B cell (primary cell): ENCODE results near the gene PRR18. TPM values are rescaled to one million over a fixed set of nuclear protein-coding genes. Genes with fewer than 3 reads are reported as not detected.

Source experiments
- ATAC-seq: fragments of 200-7000 bp; cut with Tn5 transposase; one replicate; pipeline ENCODE4 v1.10.0; 2021; ENCODE audit warnings: low read depth, mild to moderate bottlenecking, moderate number of reproducible peaks, moderate library complexity
- CTCF ChIA-PET: fragments of 350-600 bp; sonication (Branson Sonifier 250); formaldehyde crosslinking; loops from one replicate; lab custom pipeline; 2021; ENCODE audit warnings: antibody characterized with exemption, inconsistent platforms; lab: Charles Lee
- POLR2A ChIA-PET: fragments of 350-600 bp; sonication (Branson Sonifier 250); formaldehyde crosslinking; loops from one replicate; lab custom pipeline; 2021; ENCODE audit warnings: antibody characterized with exemption; lab: Charles Lee
- DNase-seq: peaks from one replicate; pipeline ENCODE4 v3.0.0; 2013
- H2AFZ ChIP-seq: 2 replicates; pipeline ENCODE4 v1.6.1; 2012; ENCODE audit warnings: mild to moderate bottlenecking, low read depth, low read length; ENCODE audit not compliant: insufficient read depth, poor library complexity, severe bottlenecking
- H3K27ac ChIP-seq, 2 donors: 1 replicate in 1 of 2; 2 replicates in 1 of 2; pipeline ENCODE4 v1.5.1; 2012 to 2013; ENCODE audit warnings: low read length in 2 of 2, mild to moderate bottlenecking in 2 of 2, moderate library complexity in 1 of 2
- H3K27me3 ChIP-seq, 4 experiments: fragments of 200-600 bp in 1 of 4; sonication (generic) in 1 of 4; replicated peaks in 1 of 4; 1 replicate in 2 of 4; 2 replicates in 2 of 4; pipeline versions ENCODE4 v1.6.1 to v1.7.0; 2013 to 2016; ENCODE audit warnings: low read length in 3 of 4, mild to moderate bottlenecking in 2 of 4, mixed read lengths in 1 of 4, moderate library complexity in 1 of 4; ENCODE audit not compliant: insufficient read depth in 4 of 4, control insufficient read depth in 3 of 4; ENCODE audit errors: control extremely low read depth in 1 of 4
- H3K36me3 ChIP-seq, 2 experiments: replicated peaks in 1 of 2; 1 replicate in 1 of 2; 2 replicates in 1 of 2; pipeline versions ENCODE4 v1.6.1 to v1.7.1; 2013; ENCODE audit warnings: low read length in 1 of 2; ENCODE audit not compliant: insufficient read depth in 2 of 2, control insufficient read depth in 1 of 2; ENCODE audit errors: control extremely low read depth in 1 of 2, extremely low read depth in 1 of 2
- H3K4me1 ChIP-seq, 2 donors: fragments of 200-600 bp in 1 of 2; sonication (generic) in 1 of 2; 1 replicate in 1 of 2; 2 replicates in 1 of 2; pipeline versions ENCODE4 v1.5.1 to v1.6.1; 2013 to 2017; ENCODE audit warnings: low read length in 2 of 2; ENCODE audit not compliant: control insufficient read depth in 2 of 2, insufficient read depth in 2 of 2
- H3K4me2 ChIP-seq: replicated peaks from 2 replicates; pipeline ENCODE3; 2012; ENCODE audit warnings: mild to moderate bottlenecking, low read depth, low read length; ENCODE audit not compliant: poor library complexity, severe bottlenecking
- H3K4me3 ChIP-seq, 5 experiments: fragments of 200-600 bp in 1 of 5; sonication (generic) in 1 of 5; 1 replicate in 3 of 5; 2 replicates in 2 of 5; pipeline versions ENCODE4 v1.5.1 to v1.7.0; 2011 to 2016; ENCODE audit warnings: low read length in 4 of 5, mild to moderate bottlenecking in 4 of 5, low read depth in 2 of 5, control low read depth in 1 of 5, moderate library complexity in 1 of 5; ENCODE audit not compliant: insufficient read depth in 1 of 5; ENCODE audit errors: control extremely low read depth in 1 of 5, extremely low read depth in 1 of 5
- H3K79me2 ChIP-seq: fragments of 200-600 bp; sonication (generic); one replicate; pipeline ENCODE4 v1.6.0; 2016; ENCODE audit warnings: low read length; ENCODE audit not compliant: control insufficient read depth, insufficient read depth
- H3K9ac ChIP-seq: fragments of 200-600 bp; sonication (generic); 2 replicates; pipeline ENCODE4 v1.6.1; 2017; ENCODE audit warnings: mild to moderate bottlenecking, low read length, moderate library complexity
- H3K9me3 ChIP-seq, 3 donors: one replicate each; pipeline versions ENCODE4 v1.6.1 to v1.7.1; 2013; ENCODE audit warnings: low read length in 2 of 3; ENCODE audit not compliant: control insufficient read depth in 2 of 3, insufficient read depth in 1 of 3; ENCODE audit errors: control extremely low read depth in 1 of 3
- H4K20me1 ChIP-seq: 2 replicates; pipeline ENCODE4 v1.6.0; 2012; ENCODE audit warnings: mild to moderate bottlenecking, low read length; ENCODE audit not compliant: insufficient read depth, control insufficient read depth, poor library complexity, severe bottlenecking
- H3K27ac Mint-ChIP-seq: one replicate; pipeline ENCODE4 v1.8.0; 2021; ENCODE audit warnings: mixed read lengths
- H3K27me3 Mint-ChIP-seq: one replicate; pipeline ENCODE4 v1.8.0; 2021; ENCODE audit warnings: mixed read lengths
- H3K4me1 Mint-ChIP-seq: one replicate; pipeline ENCODE4 v1.8.0; 2021; ENCODE audit warnings: mixed read lengths
- H3K4me3 Mint-ChIP-seq: one replicate; pipeline ENCODE4 v1.8.0; 2021; ENCODE audit warnings: mixed read lengths
- H3K9me3 Mint-ChIP-seq: one replicate; pipeline ENCODE4 v1.8.0; 2022; ENCODE audit warnings: mixed read lengths; ENCODE audit not compliant: insufficient read depth
- EZH2 ChIP-seq: IDR thresholded peaks from 2 replicates; pipeline ENCODE4 v1.6.1; 2012; ENCODE audit warnings: borderline replicate concordance, low read depth, mild to moderate bottlenecking, moderate library complexity, low read length; ENCODE audit not compliant: insufficient read depth, poor library complexity, severe bottlenecking
- WGBS: methylation state at CpG from one replicate; pipeline ENCODE4 v1.1.5; 2013; ENCODE audit warnings: missing lambda C conversion rate; ENCODE audit not compliant: insufficient coverage; 5-methylcytosine and 5-hydroxymethylcytosine counted together
- intact Hi-C: fragments of 100-400 bp; cut with micrococcal nuclease; formaldehyde crosslinking; loops from one replicate; pipeline ENCODE4 v1.10.0; 2022
- polyA plus RNA-seq: library from polyadenylated mRNA; depleted of rRNA; stranded (reverse); fragments of >200 nt; gene quantifications from 2 replicates; pipeline ENCODE4 v1.2.3, GENCODE V29; 2012
- total RNA-seq, 2 donors: library from RNA; stranded (reverse); fragments of 120-200 nt in 1 of 2; gene quantifications; 1 replicate in 1 of 2; 2 replicates in 1 of 2; pipeline versions ENCODE4 v1.2.3 to v1.2.4, GENCODE V29; 2013 to 2022
- TF ChIP-seq, protein P1 (sequence below): fragments of 200-600 bp; IDR thresholded peaks from one replicate; pipeline ENCODE4 v1.8.0; 2022; ENCODE audit warnings: antibody characterized with exemption, mild to moderate bottlenecking

PRR18 gene
- total and polyA plus RNA-seq, 2 donors (not counting 1 experiment from before 2014, with no cell fraction given) = not detected

GRCh38 chr6:166268431-166268830, 39.8 kb downstream of the PRR18 start:
- Mint-ChIP-seq H3K4me3 (no peak overlapping the region), H3K27me3 (peaks cover 7% of the 10 kb centered on the region), H3K4me1 (no peaks in the 10 kb centered on the region), H3K9me3 (no peaks in the 10 kb centered on the region), H3K27ac (no peak overlapping the region)
- intact Hi-C loops = no loop called here
- Histone ChIP-seq H3K27ac (no peak overlapping the region), H3K9ac (no peak overlapping the region), H3K36me3 (no peaks in the 10 kb centered on the region), H3K4me1 (no peaks in the 10 kb centered on the region), H2AFZ (no peak overlapping the region), H3K4me2 (no peak overlapping the region), H4K20me1 (no peaks in the 10 kb centered on the region), H3K4me3 (no peak overlapping the region), H3K9me3 (no peaks in the 10 kb centered on the region), H3K79me2 (no peaks in the 10 kb centered on the region), H3K27me3 (no peaks in the 10 kb centered on the region)
- ChIA-PET CTCF (interaction anchor here (0.7 to 5.3 kb wide), 3 partner anchors 18 to 131 kb away, joined by 3 to 30 read pairs (median 4); no protein-coding TSS in a partner anchor), POLR2A (no interaction called here)
- no peak for DNase-seq
- WGBS = 82% methylated on average over 8 of the region's 9 CpGs
- TF ChIP-seq EZH2 = no peak
- TF ChIP-seq, protein P1, sequence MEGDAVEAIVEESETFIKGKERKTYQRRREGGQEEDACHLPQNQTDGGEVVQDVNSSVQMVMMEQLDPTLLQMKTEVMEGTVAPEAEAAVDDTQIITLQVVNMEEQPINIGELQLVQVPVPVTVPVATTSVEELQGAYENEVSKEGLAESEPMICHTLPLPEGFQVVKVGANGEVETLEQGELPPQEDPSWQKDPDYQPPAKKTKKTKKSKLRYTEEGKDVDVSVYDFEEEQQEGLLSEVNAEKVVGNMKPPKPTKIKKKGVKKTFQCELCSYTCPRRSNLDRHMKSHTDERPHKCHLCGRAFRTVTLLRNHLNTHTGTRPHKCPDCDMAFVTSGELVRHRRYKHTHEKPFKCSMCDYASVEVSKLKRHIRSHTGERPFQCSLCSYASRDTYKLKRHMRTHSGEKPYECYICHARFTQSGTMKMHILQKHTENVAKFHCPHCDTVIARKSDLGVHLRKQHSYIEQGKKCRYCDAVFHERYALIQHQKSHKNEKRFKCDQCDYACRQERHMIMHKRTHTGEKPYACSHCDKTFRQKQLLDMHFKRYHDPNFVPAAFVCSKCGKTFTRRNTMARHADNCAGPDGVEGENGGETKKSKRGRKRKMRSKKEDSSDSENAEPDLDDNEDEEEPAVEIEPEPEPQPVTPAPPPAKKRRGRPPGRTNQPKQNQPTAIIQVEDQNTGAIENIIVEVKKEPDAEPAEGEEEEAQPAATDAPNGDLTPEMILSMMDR = no peak
- ATAC-seq = no peak

DNA sequence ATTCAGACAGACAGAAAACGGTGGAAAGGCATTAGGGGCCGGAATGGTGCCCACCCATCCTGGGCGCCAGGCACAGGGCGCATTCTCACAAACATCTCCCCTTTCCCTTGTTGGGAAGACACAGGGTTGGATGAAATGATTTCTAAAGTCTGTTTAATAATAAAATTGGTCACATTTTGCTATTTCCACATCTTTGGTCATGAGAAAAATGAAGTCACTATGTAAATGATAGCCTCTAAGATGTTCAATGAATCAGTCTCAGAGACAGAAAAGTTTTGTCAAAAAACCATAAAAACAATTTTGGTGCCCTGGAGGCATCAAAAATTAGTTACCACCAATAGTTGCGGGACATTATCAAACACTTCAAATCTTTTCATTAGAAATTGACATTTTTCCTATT, 40.7 kb downstream of the PRR18 start:
- no peaks in the 10 kb centered on the region for H3K27me3 ChIP-seq
- Mint-ChIP-seq H3K4me1 (no peaks in the 10 kb centered on the region), H3K27me3 (peaks cover 7% of the 10 kb centered on the region), H3K4me3 (no peak overlapping the region), H3K9me3 (no peaks in the 10 kb centered on the region), H3K27ac (no peak overlapping the region)
- POLR2A ChIA-PET = no interaction called here
- no peak overlapping the region for H3K4me3 ChIP-seq
- intact Hi-C loops = no loop called here
- TF ChIP-seq, protein P1 = no peak
- TF ChIP-seq EZH2 = no peak
- no peaks in the 10 kb centered on the region for H3K9me3 ChIP-seq
- no peak overlapping the region for H3K9ac ChIP-seq
- H3K79me2 ChIP-seq = no peaks in the 10 kb centered on the region
- H2AFZ ChIP-seq = no peak overlapping the region
- H4K20me1 ChIP-seq = no peaks in the 10 kb centered on the region
- no peak for ATAC-seq
- WGBS = no CpG with 5 or more reads among the region's 5 CpGs
- H3K36me3 ChIP-seq = no peaks in the 10 kb centered on the region
- H3K27ac ChIP-seq = no peak overlapping the region
- CTCF ChIA-PET = interaction anchor here (5.3 kb wide), 1 partner anchor 132 kb away, joined by 30 read pairs; no protein-coding TSS in a partner anchor
- no peak overlapping the region for H3K4me2 ChIP-seq
- no peak for DNase-seq
- no peaks in the 10 kb centered on the region for H3K4me1 ChIP-seq
